H54 (cell line): ENCODE measurements around the gene FBXW9.
A peak's percentile ranks its signal among the peaks of the same experiment; 100 is the strongest.
"Not testable (repeated sequence)": the region's sequence is repeated elsewhere in the genome, so short reads cannot be mapped to it uniquely, and the experiment has no call there.

ENCODE experiments used
- DNase-seq: peaks from one replicate; pipeline ENCODE4 v3.0.0; 2011; ENCODE audit warnings: low spot score, mixed read lengths; ENCODE audit not compliant: insufficient read length
- FAIRE-seq: peaks from 3 replicates; lab custom pipeline; 2011; peaks lifted over from hg19 to GRCh38; lab: Jason Lieb, UNC
- POLR2A ChIP-seq: IDR thresholded peaks from 2 replicates; pipeline ENCODE4 v1.6.1; 2011; ENCODE audit warnings: low read depth, mild to moderate bottlenecking, low read length

Gene FBXW9

GRCh38 chr19:12681074-12681987 lies 15.1 kb downstream of the FBXW9 start, which contains the start of gene DHPS:
DHPS (minus strand) TSS chr19:12681880; CDS start chr19:12681766, 114 bp downstream.
- FAIRE-seq (peak; percentile 30), DNase-seq (peak; percentile 84)
- TF ChIP-seq POLR2A, result peak; percentile 71

- DNase-seq, result no peak
- no peak for FAIRE-seq
Measured at GRCh38 chr19:12680034-12680433, 16.4 kb downstream of the FBXW9 start.

GRCh38 chr19:12678039-12678438 lies 18.4 kb downstream of the FBXW9 start:
- not testable (repeated sequence) for FAIRE-seq, DNase-seq

More at GRCh38 chr19:12680034-12680433, 16.4 kb downstream of the FBXW9 start:
- TF ChIP-seq POLR2A, result no peak

GRCh38 chr19:12676928-12677327 lies 19.5 kb downstream of the FBXW9 start:
- DNase-seq (no peak), FAIRE-seq (no peak)
- TF ChIP-seq POLR2A, result no peak

GRCh38 chr19:12676384-12676792 lies 20.0 kb downstream of the FBXW9 start:
- FAIRE-seq (no peak), DNase-seq (peak; percentile 83)
- no peak for TF ChIP-seq POLR2A

- no peak for DNase-seq
- no peak for FAIRE-seq
- no peak for TF ChIP-seq POLR2A
Measured at GRCh38 chr19:12675940-12676339, 20.5 kb downstream of the FBXW9 start.

- DNase-seq (no peak), FAIRE-seq (no peak)
Measured at GRCh38 chr19:12675399-12675798, 21.0 kb downstream of the FBXW9 start.

GRCh38 chr19:12672744-12673143 lies 23.7 kb downstream of the FBXW9 start:
- FAIRE-seq (no peak), DNase-seq (no peak)

More at GRCh38 chr19:12675399-12675798, 21.0 kb downstream of the FBXW9 start:
- TF ChIP-seq POLR2A, result no peak

GRCh38 chr19:12670159-12670928 lies 26.1 kb downstream of the FBXW9 start:
- FAIRE-seq (no peak), DNase-seq (no peak)
- TF ChIP-seq POLR2A, result 0 out of 2 replicates have a peak, but pooled peaks have one; percentile 3

More at GRCh38 chr19:12672744-12673143, 23.7 kb downstream of the FBXW9 start:
- no peak for TF ChIP-seq POLR2A

- FAIRE-seq, result no peak
- peak; percentile 63 for DNase-seq
- TF ChIP-seq POLR2A, result peak; percentile 56
Measured at GRCh38 chr19:12669270-12670158, 26.9 kb downstream of the FBXW9 start.

GRCh38 chr19:12668932-12669269 lies 27.5 kb downstream of the FBXW9 start:
- TF ChIP-seq POLR2A, result no peak
- DNase-seq, result no peak
- FAIRE-seq, result no peak

- TF ChIP-seq POLR2A, result no peak
- DNase-seq (no peak), FAIRE-seq (no peak)
Measured at GRCh38 chr19:12668346-12668745, 28.1 kb downstream of the FBXW9 start.

GRCh38 chr19:12667731-12668302 lies 28.6 kb downstream of the FBXW9 start:
- FAIRE-seq (no peak), DNase-seq (no peak)

More at GRCh38 chr19:12667731-12668302, 28.6 kb downstream of the FBXW9 start:
- no peak for TF ChIP-seq POLR2A
